ENCODE results near the gene SRSF7. TPM values are rescaled to one million over a fixed set of nuclear protein-coding genes. Genes with fewer than 3 reads are reported as not detected.
A peak's percentile ranks its signal among the peaks of the same experiment; 100 is the strongest.

The SRSF7 gene
- total RNA-seq, 6 donors from 2014 or later, result 44.2 to 260 (median 121) TPM

DNA sequence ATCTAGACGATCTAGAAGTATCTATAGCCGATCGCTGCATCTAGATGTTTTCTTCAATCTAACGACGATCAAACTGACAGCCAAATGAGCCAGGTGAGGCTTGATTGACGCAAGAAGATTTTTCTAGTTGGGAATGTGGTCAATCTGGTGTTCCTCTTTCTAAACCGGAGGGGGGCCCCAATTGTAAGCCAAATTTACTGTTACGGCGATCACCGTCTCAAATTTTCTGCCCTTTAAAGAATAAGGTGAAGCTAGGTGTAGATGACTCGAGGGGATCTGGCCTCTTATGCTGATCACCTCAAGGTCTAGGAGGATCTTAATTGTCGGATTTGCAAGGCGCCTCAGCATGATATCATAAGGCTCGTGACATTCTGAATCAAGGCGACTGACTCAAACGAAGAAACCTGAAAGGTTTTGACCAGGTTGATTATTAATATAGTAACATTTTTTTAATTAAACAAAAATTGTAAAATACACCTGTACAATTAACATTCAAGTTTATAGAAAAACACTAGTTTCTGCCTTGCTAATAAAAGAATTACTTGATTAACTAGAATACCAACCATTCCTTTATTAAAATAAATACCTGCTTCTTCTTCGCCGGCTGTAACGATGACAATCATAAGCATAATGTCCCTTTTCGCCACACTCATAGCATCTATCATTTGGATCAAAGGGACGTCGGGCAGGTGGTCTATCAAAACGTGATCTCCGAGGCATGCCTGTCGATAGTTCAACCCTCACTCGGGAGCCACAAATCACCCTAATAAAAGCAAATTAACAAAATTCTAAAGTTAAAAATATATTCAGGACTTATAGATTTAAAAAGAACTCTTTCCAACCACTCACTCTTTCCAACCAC, 2.0 kb downstream of the SRSF7 start:
- H3K9me3 ChIP-seq, result no peaks in the 10 kb centered on the region
- H3K27me3 ChIP-seq, result no peaks in the 10 kb centered on the region
- DNase-seq, result no peak
- TF ChIP-seq, protein P1, sequence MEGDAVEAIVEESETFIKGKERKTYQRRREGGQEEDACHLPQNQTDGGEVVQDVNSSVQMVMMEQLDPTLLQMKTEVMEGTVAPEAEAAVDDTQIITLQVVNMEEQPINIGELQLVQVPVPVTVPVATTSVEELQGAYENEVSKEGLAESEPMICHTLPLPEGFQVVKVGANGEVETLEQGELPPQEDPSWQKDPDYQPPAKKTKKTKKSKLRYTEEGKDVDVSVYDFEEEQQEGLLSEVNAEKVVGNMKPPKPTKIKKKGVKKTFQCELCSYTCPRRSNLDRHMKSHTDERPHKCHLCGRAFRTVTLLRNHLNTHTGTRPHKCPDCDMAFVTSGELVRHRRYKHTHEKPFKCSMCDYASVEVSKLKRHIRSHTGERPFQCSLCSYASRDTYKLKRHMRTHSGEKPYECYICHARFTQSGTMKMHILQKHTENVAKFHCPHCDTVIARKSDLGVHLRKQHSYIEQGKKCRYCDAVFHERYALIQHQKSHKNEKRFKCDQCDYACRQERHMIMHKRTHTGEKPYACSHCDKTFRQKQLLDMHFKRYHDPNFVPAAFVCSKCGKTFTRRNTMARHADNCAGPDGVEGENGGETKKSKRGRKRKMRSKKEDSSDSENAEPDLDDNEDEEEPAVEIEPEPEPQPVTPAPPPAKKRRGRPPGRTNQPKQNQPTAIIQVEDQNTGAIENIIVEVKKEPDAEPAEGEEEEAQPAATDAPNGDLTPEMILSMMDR (IDR thresholded peaks at IDR 0.05), result no peak
- TF ChIP-seq POLR2A (IDR thresholded peaks at IDR 0.05), result no peak
- TF ChIP-seq POLR2AphosphoS5 (IDR thresholded peaks at IDR 0.05), result no peak
- TF ChIP-seq EP300 (IDR thresholded peaks at IDR 0.05), result no peak
- H3K36me3 ChIP-seq, result peaks cover 46 to 55% (median 47%) of the 10 kb centered on the region in 4 donors
- WGBS, 2 donors, result 57 to 60% methylated on average over 26 of the region's 26 CpGs
- H3K27ac ChIP-seq, result peak overlapping the region in 2 of 4 donors; percentile 100
- peaks cover 36 to 56% (median 41%) of the 10 kb centered on the region in 4 donors for H3K4me1 ChIP-seq
- peak overlapping the region in 3 of 4 donors; percentile 76 to 94 (median 89) for H3K4me3 ChIP-seq
- no peak for ATAC-seq (ENCODE audit: low FRiP score in 2 of 2)

DNA sequence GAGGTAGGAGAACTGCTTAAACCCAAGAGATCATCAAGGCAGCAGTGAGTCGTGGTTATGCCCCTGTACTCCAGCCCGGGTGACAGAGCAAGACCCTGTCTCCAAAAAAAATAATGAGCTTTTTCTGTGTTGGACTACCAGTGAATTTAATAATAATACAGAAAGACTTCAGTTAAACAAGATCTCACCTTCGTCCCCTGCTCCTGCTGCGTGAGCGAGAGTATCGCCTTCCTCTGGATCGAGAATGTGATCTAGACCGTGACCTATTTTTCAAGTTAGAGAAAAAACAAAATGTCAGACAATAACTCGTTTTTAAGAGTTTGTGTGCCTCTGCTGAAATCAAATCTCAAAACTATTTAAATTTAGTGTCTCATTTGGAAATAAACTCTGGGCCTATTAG, 2.8 kb downstream of the SRSF7 start:
- H3K4me3 ChIP-seq, result no peak overlapping the region

DNA sequence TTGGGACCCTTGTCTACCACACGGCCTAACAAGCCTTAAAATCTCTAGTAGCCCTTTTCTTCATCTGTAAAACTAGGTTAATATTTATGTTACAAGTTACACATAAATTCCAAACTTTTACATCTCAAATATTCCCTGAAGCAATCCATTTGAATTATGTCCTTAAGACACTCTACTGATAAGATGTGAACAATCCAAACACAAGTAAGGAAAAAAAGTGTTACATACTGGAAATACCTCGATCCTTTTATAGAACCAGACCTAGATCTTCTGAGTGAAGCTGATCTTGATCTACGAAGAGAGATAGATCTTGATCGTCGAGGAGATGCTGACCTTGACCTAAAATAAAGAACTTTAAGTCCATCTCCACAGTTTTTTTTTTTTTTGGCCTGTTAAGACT, 3.3 kb downstream of the SRSF7 start:
- peaks cover 36 to 62% (median 44%) of the 10 kb centered on the region in 4 donors for H3K4me1 ChIP-seq
- H3K36me3 ChIP-seq, result peaks cover 52 to 69% (median 56%) of the 10 kb centered on the region in 4 donors
- TF ChIP-seq EP300 (IDR thresholded peaks at IDR 0.05) (no peak), POLR2A (IDR thresholded peaks at IDR 0.05) (no peak), POLR2AphosphoS5 (IDR thresholded peaks at IDR 0.05) (no peak)
- TF ChIP-seq, protein P1 (IDR thresholded peaks at IDR 0.05), result no peak
- ATAC-seq (ENCODE audit: low FRiP score in 2 of 2) (no peak), DNase-seq (no peak)
- no peaks in the 10 kb centered on the region for H3K9me3 ChIP-seq
- WGBS, 2 donors, result 56 to 67% methylated on average over 5 of the region's 5 CpGs
- no peaks in the 10 kb centered on the region for H3K27me3 ChIP-seq
- H3K4me3 ChIP-seq, result no peak overlapping the region
- peak overlapping the region in 2 of 4 donors; percentile 12 to 30 for H3K27ac ChIP-seq

More for the DNA sequence above, 2.8 kb downstream of the SRSF7 start:
- Histone ChIP-seq H3K9me3 (no peaks in the 10 kb centered on the region), H3K27ac (peak overlapping the region in 1 of 4 donors; percentile 30), H3K36me3 (peaks cover 52 to 63% (median 53%) of the 10 kb centered on the region in 4 donors), H3K27me3 (no peaks in the 10 kb centered on the region), H3K4me1 (peaks cover 36 to 62% (median 44%) of the 10 kb centered on the region in 4 donors)
- DNase-seq, result no peak
- ATAC-seq (ENCODE audit: low FRiP score in 2 of 2), result no peak
- 87 to 88% methylated on average over 9 of the region's 9 CpGs for WGBS, 2 donors
- TF ChIP-seq, protein P1 (IDR thresholded peaks at IDR 0.05), result no peak
- TF ChIP-seq EP300 (IDR thresholded peaks at IDR 0.05) (no peak), POLR2A (IDR thresholded peaks at IDR 0.05) (no peak), POLR2AphosphoS5 (IDR thresholded peaks at IDR 0.05) (no peak)

DNA sequence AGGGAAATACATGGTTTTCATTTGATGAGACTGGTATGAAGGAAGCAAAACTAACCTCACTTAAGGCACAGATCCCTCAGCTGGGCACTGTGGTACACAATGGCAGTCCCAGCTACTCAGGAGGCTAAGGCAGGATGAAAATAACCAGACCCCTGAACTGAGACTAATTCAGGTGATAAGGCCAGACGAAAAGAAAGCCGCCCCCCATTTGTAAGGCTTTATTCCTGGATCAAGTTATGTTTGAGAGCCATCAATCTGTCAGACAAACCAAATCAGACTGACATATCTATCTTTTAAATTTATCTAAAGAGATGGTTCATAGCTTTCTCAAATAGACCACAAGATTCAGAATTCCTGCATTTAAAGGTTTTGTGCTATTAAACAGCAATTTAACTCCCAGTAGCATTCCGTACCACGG, 4.1 kb downstream of the SRSF7 start:
- WGBS, 2 donors, result 72 to 85% methylated on average over 4 of the region's 4 CpGs

More for the DNA sequence above, 4.1 kb downstream of the SRSF7 start:
- H3K27me3 ChIP-seq, result no peaks in the 10 kb centered on the region
- H3K4me3 ChIP-seq, result no peak overlapping the region
- H3K36me3 ChIP-seq, result peaks cover 52 to 76% (median 56%) of the 10 kb centered on the region in 4 donors
- DNase-seq, result no peak
- peaks cover 36 to 61% (median 44%) of the 10 kb centered on the region in 4 donors for H3K4me1 ChIP-seq
- H3K27ac ChIP-seq, result peak overlapping the region in 1 of 4 donors; percentile 12
- ATAC-seq (ENCODE audit: low FRiP score in 2 of 2), result no peak
- TF ChIP-seq POLR2AphosphoS5 (IDR thresholded peaks at IDR 0.05), result no peak
- TF ChIP-seq, protein P1 (IDR thresholded peaks at IDR 0.05), result no peak
- no peak for TF ChIP-seq POLR2A (IDR thresholded peaks at IDR 0.05)
- no peaks in the 10 kb centered on the region for H3K9me3 ChIP-seq

All from upper lobe of left lung (tissue), 6 donors.